DND-41 (cell line): ENCODE results near the gene DDR1.
"Not testable (repeated sequence)": the region's sequence is repeated elsewhere in the genome, so short reads cannot be mapped to it uniquely, and the experiment has no call there.

Source experiments
- ATAC-seq: fragments of 200-7000 bp; cut with Tn5 transposase; 3 replicates; pipeline ENCODE4 v1.9.1; 2021; ENCODE audit warnings: low read depth; ENCODE audit not compliant: insufficient read depth
- DNase-seq: peaks from one replicate; pipeline ENCODE4 v3.0.0-alpha.2; 2020
- H2AFZ ChIP-seq: 2 replicates; pipeline ENCODE4 v1.6.0; 2012; ENCODE audit warnings: low read depth, low read length
- H3K27ac ChIP-seq: 2 replicates; pipeline ENCODE4 v1.5.1; 2012; ENCODE audit warnings: low read length, inconsistent platforms
- H3K27me3 ChIP-seq: fragments of 200-600 bp; sonication (generic); 2 replicates; pipeline ENCODE4 v1.6.0; 2012; ENCODE audit warnings: low read length, mild to moderate bottlenecking, inconsistent platforms; ENCODE audit not compliant: insufficient read depth, poor library complexity
- H3K36me3 ChIP-seq: 2 replicates; pipeline ENCODE4 v1.5.1; 2012; ENCODE audit warnings: low read length, inconsistent platforms; ENCODE audit not compliant: insufficient read depth
- H3K4me1 ChIP-seq: 2 replicates; pipeline ENCODE4 v1.5.1; 2012; ENCODE audit warnings: mild to moderate bottlenecking, low read length; ENCODE audit not compliant: insufficient read depth
- H3K4me2 ChIP-seq: 2 replicates; pipeline ENCODE4 v1.6.0; 2012; ENCODE audit warnings: mild to moderate bottlenecking, moderate library complexity, low read length, inconsistent platforms; ENCODE audit not compliant: insufficient read depth
- H3K4me3 ChIP-seq, 2 experiments: fragments of 200-600 bp in 1 of 2; shearing (Covaris generic) in 1 of 2; 2 replicates each; pipeline ENCODE4 v1.5.1; 2012 to 2016; ENCODE audit warnings: inconsistent platforms in 2 of 2, low read length in 2 of 2, mild to moderate bottlenecking in 2 of 2, low read depth in 1 of 2, moderate library complexity in 1 of 2
- H3K79me2 ChIP-seq: 2 replicates; pipeline ENCODE4 v1.6.0; 2012; ENCODE audit warnings: low read length, inconsistent platforms; ENCODE audit not compliant: insufficient read depth
- H3K9ac ChIP-seq: 2 replicates; pipeline ENCODE4 v1.6.0; 2012; ENCODE audit warnings: low read depth, mild to moderate bottlenecking, inconsistent platforms, low read length, moderate library complexity
- H3K9me3 ChIP-seq: 2 replicates; pipeline ENCODE4 v1.5.1; 2012; ENCODE audit warnings: low read length, moderate library complexity, mild to moderate bottlenecking, inconsistent platforms; ENCODE audit not compliant: insufficient read depth, severe bottlenecking
- H4K20me1 ChIP-seq: 2 replicates; pipeline ENCODE4 v1.6.0; 2012; ENCODE audit warnings: low read length; ENCODE audit not compliant: insufficient read depth
- EZH2 ChIP-seq: IDR thresholded peaks from 3 replicates; pipeline ENCODE4 v1.6.1; 2012; ENCODE audit warnings: borderline replicate concordance, low read depth, mild to moderate bottlenecking, moderate library complexity, low read length, inconsistent platforms; ENCODE audit not compliant: severe bottlenecking
- TF ChIP-seq, protein P1 (sequence below): IDR thresholded peaks from 2 replicates; pipeline ENCODE4 v1.5.1; 2012; ENCODE audit warnings: borderline replicate concordance, low read length, moderate library complexity, mild to moderate bottlenecking; ENCODE audit not compliant: poor library complexity, severe bottlenecking; ENCODE audit errors: extremely low read depth

DDR1 gene

DNA sequence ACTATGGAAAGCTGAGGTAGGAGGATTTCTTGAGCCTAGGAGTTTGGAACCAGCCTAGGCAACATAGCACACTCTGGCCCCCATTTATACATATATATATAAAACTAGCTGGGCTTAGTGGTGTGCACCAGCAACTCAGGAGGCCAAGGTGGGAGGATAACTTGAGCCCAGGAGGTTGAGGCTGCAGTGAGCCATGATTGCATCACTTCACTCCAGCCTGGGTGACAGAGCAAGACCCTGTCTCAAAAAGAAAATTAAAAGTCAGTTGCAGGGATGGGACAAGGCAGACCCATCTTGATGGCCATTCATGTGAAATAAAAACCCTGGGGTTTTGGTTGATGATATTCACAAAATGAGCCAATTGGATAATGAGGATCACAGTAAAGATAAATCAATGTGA lies 17.1 kb downstream of the DDR1 start:
- Histone ChIP-seq H3K4me2 (no peak overlapping the region), H2AFZ (no peak overlapping the region), H3K36me3 (peaks cover 29% of the 10 kb centered on the region), H3K79me2 (no peaks in the 10 kb centered on the region), H3K27ac (no peak overlapping the region), H4K20me1 (no peaks in the 10 kb centered on the region), H3K9me3 (no peaks in the 10 kb centered on the region), H3K9ac (no peak overlapping the region), H3K4me3 (no peak overlapping the region), H3K27me3 (no peaks in the 10 kb centered on the region), H3K4me1 (no peaks in the 10 kb centered on the region)
- ATAC-seq (no peak), DNase-seq (no peak)
- TF ChIP-seq, protein P1, sequence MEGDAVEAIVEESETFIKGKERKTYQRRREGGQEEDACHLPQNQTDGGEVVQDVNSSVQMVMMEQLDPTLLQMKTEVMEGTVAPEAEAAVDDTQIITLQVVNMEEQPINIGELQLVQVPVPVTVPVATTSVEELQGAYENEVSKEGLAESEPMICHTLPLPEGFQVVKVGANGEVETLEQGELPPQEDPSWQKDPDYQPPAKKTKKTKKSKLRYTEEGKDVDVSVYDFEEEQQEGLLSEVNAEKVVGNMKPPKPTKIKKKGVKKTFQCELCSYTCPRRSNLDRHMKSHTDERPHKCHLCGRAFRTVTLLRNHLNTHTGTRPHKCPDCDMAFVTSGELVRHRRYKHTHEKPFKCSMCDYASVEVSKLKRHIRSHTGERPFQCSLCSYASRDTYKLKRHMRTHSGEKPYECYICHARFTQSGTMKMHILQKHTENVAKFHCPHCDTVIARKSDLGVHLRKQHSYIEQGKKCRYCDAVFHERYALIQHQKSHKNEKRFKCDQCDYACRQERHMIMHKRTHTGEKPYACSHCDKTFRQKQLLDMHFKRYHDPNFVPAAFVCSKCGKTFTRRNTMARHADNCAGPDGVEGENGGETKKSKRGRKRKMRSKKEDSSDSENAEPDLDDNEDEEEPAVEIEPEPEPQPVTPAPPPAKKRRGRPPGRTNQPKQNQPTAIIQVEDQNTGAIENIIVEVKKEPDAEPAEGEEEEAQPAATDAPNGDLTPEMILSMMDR, result no peak
- no peak for TF ChIP-seq EZH2

DNA sequence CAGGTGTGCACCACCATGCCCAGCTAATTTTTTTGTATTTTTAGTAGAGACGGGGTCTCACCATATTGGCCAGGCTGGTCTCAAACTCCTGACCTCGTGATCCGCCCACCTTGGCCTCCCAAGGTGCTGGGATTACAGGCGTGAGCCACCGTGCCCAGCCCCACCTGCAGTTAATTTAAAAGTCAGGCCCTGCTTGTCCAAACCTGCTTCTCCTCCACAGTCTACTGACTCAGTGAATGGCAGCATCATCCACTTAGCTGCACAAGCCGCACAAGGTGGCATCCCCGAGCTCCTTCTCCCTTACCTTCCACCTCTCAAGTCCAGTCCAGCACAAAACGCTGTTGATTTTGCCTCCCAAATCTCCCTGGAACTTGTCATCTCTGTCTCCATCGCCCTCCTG lies 17.9 kb downstream of the DDR1 start:
- H3K27ac ChIP-seq, DNase-seq, H3K9ac ChIP-seq, H2AFZ ChIP-seq, H4K20me1 ChIP-seq, H3K27me3 ChIP-seq, H3K79me2 ChIP-seq, H3K4me3 ChIP-seq, H3K4me1 ChIP-seq, H3K4me2 ChIP-seq, H3K9me3 ChIP-seq, ATAC-seq: not testable (repeated sequence)
- H3K36me3 ChIP-seq, result peaks cover 23% of the 10 kb centered on the region

DNA sequence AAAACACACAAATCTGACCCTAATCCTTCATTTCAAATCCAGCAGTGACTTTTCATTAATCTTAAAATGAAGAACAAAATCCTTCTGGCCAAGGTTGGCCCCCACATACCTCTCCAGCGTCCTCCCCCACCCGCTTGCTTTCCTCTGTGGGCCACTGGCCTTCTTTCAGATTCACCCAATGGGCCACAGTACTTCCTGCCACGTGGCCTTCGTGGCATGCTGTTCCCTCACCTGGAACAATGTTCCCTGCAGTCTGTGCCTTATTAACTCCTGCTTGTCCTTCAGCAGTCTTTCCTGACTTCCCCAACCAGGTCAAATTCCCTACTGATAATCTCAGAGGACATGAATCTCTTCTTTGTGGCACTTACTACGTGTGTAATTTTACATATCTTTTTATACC lies 18.4 kb downstream of the DDR1 start:
- no peak for ATAC-seq
- peaks cover 7% of the 10 kb centered on the region for H3K4me1 ChIP-seq
- H3K36me3 ChIP-seq, result peaks cover 18% of the 10 kb centered on the region
- H3K27me3 ChIP-seq, result no peaks in the 10 kb centered on the region
- no peak overlapping the region for H3K4me2 ChIP-seq
- no peak overlapping the region for H2AFZ ChIP-seq
- H3K4me3 ChIP-seq, result no peak overlapping the region
- no peaks in the 10 kb centered on the region for H3K79me2 ChIP-seq
- H3K9ac ChIP-seq, result no peak overlapping the region
- H3K9me3 ChIP-seq, result no peaks in the 10 kb centered on the region
- no peaks in the 10 kb centered on the region for H4K20me1 ChIP-seq
- TF ChIP-seq EZH2, result no peak
- TF ChIP-seq, protein P1, result no peak
- H3K27ac ChIP-seq, result no peak overlapping the region
- no peak for DNase-seq

DNA sequence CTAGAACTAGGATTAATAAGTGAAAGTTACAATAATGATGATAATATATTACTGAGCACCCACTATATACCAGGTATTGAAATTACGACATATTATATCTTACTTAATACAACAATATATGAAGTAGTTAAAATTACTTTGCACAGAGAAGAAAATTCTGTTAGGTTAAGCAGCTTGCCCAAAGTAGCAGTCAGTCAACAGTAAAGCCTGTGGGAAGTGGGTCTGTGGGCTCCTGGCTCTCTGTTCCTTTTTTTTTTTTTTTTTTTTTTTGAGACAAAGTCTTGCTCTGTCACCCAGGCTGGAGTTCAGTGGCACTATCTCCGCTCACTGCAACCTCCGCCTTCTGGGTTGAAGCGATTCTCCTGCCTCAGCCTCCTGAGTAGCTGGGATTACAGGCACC lies 18.9 kb downstream of the DDR1 start:
- Histone ChIP-seq H3K9ac (no peak overlapping the region), H4K20me1 (no peaks in the 10 kb centered on the region), H3K36me3 (peaks cover 13% of the 10 kb centered on the region), H3K27me3 (no peaks in the 10 kb centered on the region), H3K27ac (no peak overlapping the region), H3K4me1 (peaks cover 8% of the 10 kb centered on the region), H3K4me3 (no peak overlapping the region), H3K79me2 (peaks cover 3% of the 10 kb centered on the region), H3K9me3 (no peaks in the 10 kb centered on the region), H3K4me2 (no peak overlapping the region), H2AFZ (no peak overlapping the region)
- ATAC-seq (no peak), DNase-seq (no peak)
- TF ChIP-seq, protein P1, result no peak
- no peak for TF ChIP-seq EZH2

DNA sequence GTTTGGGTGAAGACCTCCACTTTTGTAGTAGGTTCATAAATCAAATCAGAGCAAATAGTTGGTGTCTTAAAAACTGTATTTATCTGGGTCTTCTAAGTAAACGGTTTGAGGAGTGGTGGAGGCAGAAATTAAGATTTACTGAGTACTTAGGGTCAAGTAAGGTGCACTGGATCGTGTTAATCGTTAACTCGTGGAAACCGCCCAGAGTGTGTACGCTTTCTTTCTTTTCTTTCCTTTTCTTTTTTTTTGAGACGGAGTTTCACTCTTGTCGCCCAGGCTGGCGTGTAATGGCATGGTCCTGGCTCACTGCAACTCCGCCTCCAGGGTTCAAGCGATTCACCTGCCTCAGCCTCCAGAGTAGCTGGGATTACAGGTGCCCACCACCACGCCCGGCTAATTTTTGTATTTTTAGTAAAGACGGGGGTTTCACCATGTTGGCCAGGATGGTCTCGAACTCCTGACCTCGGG lies 23.0 kb downstream of the DDR1 start:
- H2AFZ ChIP-seq, result peak overlapping the region; percentile 88
- H3K4me3 ChIP-seq, result peak overlapping the region; percentile 95 to 97; a peak in 3 of 4 replicates
- H3K27me3 ChIP-seq, H4K20me1 ChIP-seq, H3K9me3 ChIP-seq, ATAC-seq, DNase-seq: not testable (repeated sequence)
- H3K36me3 ChIP-seq, result peaks cover 30% of the 10 kb centered on the region
- H3K9ac ChIP-seq, result peak overlapping the region; percentile 84
- peaks cover 31% of the 10 kb centered on the region for H3K4me1 ChIP-seq
- H3K27ac ChIP-seq, result peak overlapping the region; percentile 70
- peak overlapping the region; percentile 74 for H3K4me2 ChIP-seq
- peaks cover 24% of the 10 kb centered on the region for H3K79me2 ChIP-seq
